ENCODE results near the gene PACSIN1. TPM values are rescaled to one million over a fixed set of nuclear protein-coding genes. Genes with fewer than 3 reads are reported as not detected.
"Not testable (repeated sequence)": the region's sequence is repeated elsewhere in the genome, so short reads cannot be mapped to it uniquely, and the experiment has no call there.

Gene PACSIN1
- polyA plus RNA-seq, 1 donor from 2014 or later: 3.1 TPM

DNA sequence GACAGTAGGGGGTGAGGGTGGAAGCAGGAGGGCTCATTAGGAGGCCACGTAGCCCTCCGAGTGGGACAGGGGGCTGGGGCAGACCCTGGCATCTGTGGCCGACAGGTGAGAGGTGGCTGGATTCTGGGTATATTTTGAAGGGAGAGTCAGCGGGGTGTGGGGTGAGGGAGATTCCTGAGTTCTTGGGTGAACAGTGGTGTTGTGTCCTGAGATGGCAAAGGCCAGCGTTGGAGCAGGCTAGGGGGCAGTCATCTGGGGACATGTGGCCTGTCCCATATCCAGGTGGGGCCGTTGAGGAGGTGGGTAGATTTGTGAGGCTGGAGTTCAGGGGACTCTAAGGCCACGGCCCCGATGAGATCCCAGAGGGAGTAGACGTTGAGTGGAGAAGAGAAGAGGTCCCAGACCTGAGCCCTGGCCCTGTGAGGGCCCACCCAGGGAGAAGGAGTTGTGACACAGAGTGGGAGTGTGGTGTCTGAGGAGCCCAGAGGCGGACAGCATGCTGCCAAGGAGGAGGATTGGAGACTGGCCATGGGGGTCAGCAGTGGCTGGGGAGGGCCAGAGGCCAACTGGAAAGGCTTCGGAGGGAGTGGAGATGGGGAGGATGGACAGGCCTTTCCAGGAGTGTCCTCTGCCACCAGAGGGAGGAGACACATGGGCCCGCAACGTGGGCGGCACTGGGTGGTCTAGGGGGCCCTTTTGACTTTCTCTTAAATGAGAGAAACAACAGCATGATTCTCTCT lies 19.6 kb downstream of the PACSIN1 start:
- Histone ChIP-seq H3K9me2 (ENCODE audit: insufficient read depth, low read length) (no peaks in the 10 kb centered on the region), H3F3A (ENCODE audit: insufficient read depth, low read length, poor library complexity, severe bottlenecking) (no peaks in the 10 kb centered on the region), H3K27ac (ENCODE audit: low read length) (no peak overlapping the region), H3K4me3 (ENCODE audit: low read length) (no peak overlapping the region), H3K79me2 (replicated peaks; ENCODE audit: insufficient read depth, low read length) (no peaks in the 10 kb centered on the region), H3K9me3 (ENCODE audit: low read length) (no peaks in the 10 kb centered on the region), H4K20me1 (ENCODE audit: insufficient read depth) (no peaks in the 10 kb centered on the region), H3K4me2 (ENCODE audit: low read length) (no peak overlapping the region), H3K36me3 (ENCODE audit: insufficient read depth, low read length) (no peaks in the 10 kb centered on the region), H3K27me3 (ENCODE audit: insufficient read depth, low read depth, low read length) (no peaks in the 10 kb centered on the region), H3K9ac (ENCODE audit: low read length) (no peak overlapping the region), H2AFZ (ENCODE audit: low read depth, low read length) (no peak overlapping the region)
- no peak for TF ChIP-seq RAD21 (conservative IDR thresholded peaks at IDR 0.05)

DNA sequence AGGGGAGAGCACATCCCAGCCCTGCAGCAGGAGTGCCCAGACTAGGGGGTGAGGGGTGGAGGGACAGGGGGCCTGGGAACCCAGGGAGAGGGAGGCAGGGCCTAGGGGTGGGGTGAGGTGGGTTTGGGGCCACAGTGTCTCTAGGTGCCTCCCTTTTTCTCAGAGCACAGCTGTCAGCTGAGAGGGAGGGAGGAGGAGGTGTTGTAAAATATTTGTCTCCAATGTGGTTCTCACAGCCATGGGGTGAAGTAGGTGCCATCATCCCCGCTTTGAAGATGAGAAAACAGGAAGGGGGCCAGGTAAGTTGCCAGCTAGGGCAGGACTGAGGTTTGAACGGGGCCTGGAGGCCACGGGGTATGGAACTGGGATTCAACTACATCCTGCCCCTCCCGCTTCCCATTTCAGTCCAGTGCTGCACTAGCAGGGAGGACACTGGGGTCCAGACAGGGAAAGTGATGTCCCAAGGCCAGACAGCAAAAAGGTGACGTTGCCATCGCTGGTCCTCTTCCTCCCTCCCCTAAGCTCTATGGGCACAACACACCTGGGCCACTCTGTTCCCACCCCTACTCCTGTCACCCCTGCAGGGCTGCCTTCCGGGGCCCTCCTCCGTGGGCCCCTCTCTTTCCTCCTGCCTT lies 20.3 kb downstream of the PACSIN1 start:
- H3K4me2 ChIP-seq (ENCODE audit: low read length): no peak overlapping the region
- no peaks in the 10 kb centered on the region for H4K20me1 ChIP-seq (ENCODE audit: insufficient read depth)
- H3K9me3 ChIP-seq (ENCODE audit: low read length): no peaks in the 10 kb centered on the region
- no peak overlapping the region for H3K27ac ChIP-seq (ENCODE audit: low read length)
- H3K9ac ChIP-seq (ENCODE audit: low read length): no peak overlapping the region
- no peaks in the 10 kb centered on the region for H3K9me2 ChIP-seq (ENCODE audit: insufficient read depth, low read length)
- H3K79me2 ChIP-seq (replicated peaks; ENCODE audit: insufficient read depth, low read length): no peaks in the 10 kb centered on the region
- H3K27me3 ChIP-seq (ENCODE audit: insufficient read depth, low read depth, low read length): no peaks in the 10 kb centered on the region
- TF ChIP-seq TAF1 (IDR thresholded peaks at IDR 0.05; ENCODE audit: low read depth): no peak
- no peak for TF ChIP-seq SMC3 (conservative IDR thresholded peaks at IDR 0.05; ENCODE audit: poor library complexity)
- TF ChIP-seq, protein P1, sequence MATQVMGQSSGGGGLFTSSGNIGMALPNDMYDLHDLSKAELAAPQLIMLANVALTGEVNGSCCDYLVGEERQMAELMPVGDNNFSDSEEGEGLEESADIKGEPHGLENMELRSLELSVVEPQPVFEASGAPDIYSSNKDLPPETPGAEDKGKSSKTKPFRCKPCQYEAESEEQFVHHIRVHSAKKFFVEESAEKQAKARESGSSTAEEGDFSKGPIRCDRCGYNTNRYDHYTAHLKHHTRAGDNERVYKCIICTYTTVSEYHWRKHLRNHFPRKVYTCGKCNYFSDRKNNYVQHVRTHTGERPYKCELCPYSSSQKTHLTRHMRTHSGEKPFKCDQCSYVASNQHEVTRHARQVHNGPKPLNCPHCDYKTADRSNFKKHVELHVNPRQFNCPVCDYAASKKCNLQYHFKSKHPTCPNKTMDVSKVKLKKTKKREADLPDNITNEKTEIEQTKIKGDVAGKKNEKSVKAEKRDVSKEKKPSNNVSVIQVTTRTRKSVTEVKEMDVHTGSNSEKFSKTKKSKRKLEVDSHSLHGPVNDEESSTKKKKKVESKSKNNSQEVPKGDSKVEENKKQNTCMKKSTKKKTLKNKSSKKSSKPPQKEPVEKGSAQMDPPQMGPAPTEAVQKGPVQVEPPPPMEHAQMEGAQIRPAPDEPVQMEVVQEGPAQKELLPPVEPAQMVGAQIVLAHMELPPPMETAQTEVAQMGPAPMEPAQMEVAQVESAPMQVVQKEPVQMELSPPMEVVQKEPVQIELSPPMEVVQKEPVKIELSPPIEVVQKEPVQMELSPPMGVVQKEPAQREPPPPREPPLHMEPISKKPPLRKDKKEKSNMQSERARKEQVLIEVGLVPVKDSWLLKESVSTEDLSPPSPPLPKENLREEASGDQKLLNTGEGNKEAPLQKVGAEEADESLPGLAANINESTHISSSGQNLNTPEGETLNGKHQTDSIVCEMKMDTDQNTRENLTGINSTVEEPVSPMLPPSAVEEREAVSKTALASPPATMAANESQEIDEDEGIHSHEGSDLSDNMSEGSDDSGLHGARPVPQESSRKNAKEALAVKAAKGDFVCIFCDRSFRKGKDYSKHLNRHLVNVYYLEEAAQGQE (IDR thresholded peaks at IDR 0.05; ENCODE audit: borderline replicate concordance): no peak
- no peak for TF ChIP-seq RAD21 (conservative IDR thresholded peaks at IDR 0.05)
- TF ChIP-seq POLR2AphosphoS5 (IDR thresholded peaks at IDR 0.05): no peak
- TF ChIP-seq MXI1 (conservative IDR thresholded peaks at IDR 0.05; ENCODE audit: poor library complexity, severe bottlenecking): no peak
- no peak for TF ChIP-seq EP300 (conservative IDR thresholded peaks at IDR 0.05; ENCODE audit: poor library complexity, severe bottlenecking)
- TF ChIP-seq EZH2 (IDR thresholded peaks at IDR 0.05; ENCODE audit: borderline replicate concordance, insufficient read depth, low read length, poor library complexity, severe bottlenecking): no peak
- TF ChIP-seq, protein P2, sequence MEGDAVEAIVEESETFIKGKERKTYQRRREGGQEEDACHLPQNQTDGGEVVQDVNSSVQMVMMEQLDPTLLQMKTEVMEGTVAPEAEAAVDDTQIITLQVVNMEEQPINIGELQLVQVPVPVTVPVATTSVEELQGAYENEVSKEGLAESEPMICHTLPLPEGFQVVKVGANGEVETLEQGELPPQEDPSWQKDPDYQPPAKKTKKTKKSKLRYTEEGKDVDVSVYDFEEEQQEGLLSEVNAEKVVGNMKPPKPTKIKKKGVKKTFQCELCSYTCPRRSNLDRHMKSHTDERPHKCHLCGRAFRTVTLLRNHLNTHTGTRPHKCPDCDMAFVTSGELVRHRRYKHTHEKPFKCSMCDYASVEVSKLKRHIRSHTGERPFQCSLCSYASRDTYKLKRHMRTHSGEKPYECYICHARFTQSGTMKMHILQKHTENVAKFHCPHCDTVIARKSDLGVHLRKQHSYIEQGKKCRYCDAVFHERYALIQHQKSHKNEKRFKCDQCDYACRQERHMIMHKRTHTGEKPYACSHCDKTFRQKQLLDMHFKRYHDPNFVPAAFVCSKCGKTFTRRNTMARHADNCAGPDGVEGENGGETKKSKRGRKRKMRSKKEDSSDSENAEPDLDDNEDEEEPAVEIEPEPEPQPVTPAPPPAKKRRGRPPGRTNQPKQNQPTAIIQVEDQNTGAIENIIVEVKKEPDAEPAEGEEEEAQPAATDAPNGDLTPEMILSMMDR (IDR thresholded peaks at IDR 0.05; ENCODE audit: poor library complexity, severe bottlenecking): no peak
- H3F3A ChIP-seq (ENCODE audit: insufficient read depth, low read length, poor library complexity, severe bottlenecking): no peaks in the 10 kb centered on the region
- H3K36me3 ChIP-seq (ENCODE audit: insufficient read depth, low read length): no peaks in the 10 kb centered on the region
- H2AFZ ChIP-seq (ENCODE audit: low read depth, low read length): no peak overlapping the region
- no peak overlapping the region for H3K4me3 ChIP-seq (ENCODE audit: low read length)

DNA sequence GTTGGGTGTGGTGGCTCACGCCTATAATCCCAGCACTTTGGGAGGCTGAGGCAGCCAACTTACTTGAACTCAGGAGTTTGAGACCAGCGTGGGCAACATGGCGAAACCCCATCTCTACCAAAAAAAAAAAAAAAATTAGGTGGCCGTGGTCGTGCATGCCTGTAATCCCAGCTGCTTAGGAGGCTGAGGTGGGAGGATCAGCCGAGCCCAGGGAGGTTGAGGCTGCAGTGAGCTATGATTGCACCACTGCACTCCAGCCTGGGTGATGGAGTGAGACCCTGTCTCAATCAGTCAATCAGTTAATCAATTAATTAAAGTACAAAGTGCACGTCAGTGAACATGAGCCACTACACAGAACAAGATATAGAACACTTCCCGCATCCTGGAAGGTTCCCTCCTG lies 21.0 kb downstream of the PACSIN1 start:
- not testable (repeated sequence) for H2AFZ ChIP-seq (ENCODE audit: low read depth, low read length); H3K9me3 ChIP-seq (ENCODE audit: low read length); H3K4me3 ChIP-seq (ENCODE audit: low read length); H3K79me2 ChIP-seq (replicated peaks; ENCODE audit: insufficient read depth, low read length); H3K36me3 ChIP-seq (ENCODE audit: insufficient read depth, low read length); H3K27me3 ChIP-seq (ENCODE audit: insufficient read depth, low read depth, low read length); H3K27ac ChIP-seq (ENCODE audit: low read length); H3K9ac ChIP-seq (ENCODE audit: low read length); H3K4me2 ChIP-seq (ENCODE audit: low read length); H3K9me2 ChIP-seq (ENCODE audit: insufficient read depth, low read length); H4K20me1 ChIP-seq (ENCODE audit: insufficient read depth); H3F3A ChIP-seq (ENCODE audit: insufficient read depth, low read length, poor library complexity, severe bottlenecking)
